Measurements from ENCODE around the gene MSL1. TPM values are rescaled to one million over a fixed set of nuclear protein-coding genes. Genes with fewer than 3 reads are reported as not detected.

MSL1 gene
- polyA plus RNA-seq, 4 donors: 53.1 to 120 (median 69.3) TPM

- DNase-seq (no peak), FAIRE-seq (no peak)
- 82 to 87% (median 84%) methylated on average over 4 of the region's 4 CpGs for WGBS, 3 donors
- Histone ChIP-seq H3K9me3 (ENCODE audit: control insufficient read depth in 2 of 2, insufficient read depth in 1 of 2, low read depth in 1 of 2, low read length in 1 of 2) (no peaks in the 10 kb centered on the region), H3K36me3 (ENCODE audit: control insufficient read depth in 3 of 3, insufficient read depth in 2 of 3, low read depth in 1 of 3, low read length in 3 of 3) (peaks cover 0 to 60% (median 5%) of the 10 kb centered on the region in 3 donors), H3K27me3 (ENCODE audit: control insufficient read depth in 3 of 3, insufficient read depth in 3 of 3, low read length in 3 of 3) (no peaks in the 10 kb centered on the region), H3K27ac (ENCODE audit: low read depth in 1 of 3, low read length in 2 of 3) (no peak overlapping the region), H3K4me3 (ENCODE audit: low read depth in 1 of 3, low read length in 3 of 3) (no peak overlapping the region), H3K4me1 (ENCODE audit: control insufficient read depth in 3 of 3, insufficient read depth in 2 of 3, low read depth in 1 of 3, low read length in 2 of 3) (no peaks in the 10 kb centered on the region)
Measured at GRCh38 chr17:40150276-40150675, 28.5 kb downstream of the MSL1 start.

DNA sequence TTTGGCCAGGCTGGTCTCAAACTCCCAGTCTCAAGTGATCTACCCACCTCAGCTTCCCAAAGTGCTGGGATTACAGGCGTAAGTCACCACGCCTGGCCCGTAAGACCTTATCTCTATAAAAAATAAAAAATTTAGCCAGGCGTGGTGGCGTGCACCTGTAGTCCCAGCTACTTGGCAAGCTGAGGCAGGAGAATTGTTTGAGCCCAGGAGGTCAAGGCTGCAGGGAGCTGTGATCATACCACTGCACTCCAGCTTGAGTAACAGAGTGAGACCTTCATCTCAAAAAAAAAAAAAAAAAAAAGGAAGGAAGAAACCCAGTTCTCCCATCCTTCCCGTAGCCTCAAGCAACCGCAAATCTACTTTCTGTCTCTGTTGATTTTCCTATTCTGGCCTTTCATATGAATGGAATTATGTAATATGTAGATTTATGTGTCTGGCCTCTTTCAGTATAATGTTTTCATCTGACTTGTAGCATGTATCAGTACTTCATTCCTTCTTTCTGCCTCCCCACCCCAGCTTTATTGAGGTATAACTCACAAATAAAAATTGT lies 29.7 kb downstream of the MSL1 start:
- Histone ChIP-seq H3K4me1 (ENCODE audit: control insufficient read depth in 3 of 3, insufficient read depth in 2 of 3, low read depth in 1 of 3, low read length in 2 of 3) (no peaks in the 10 kb centered on the region), H3K27ac (ENCODE audit: low read depth in 1 of 3, low read length in 2 of 3) (no peak overlapping the region)

GRCh38 chr17:40153603-40154236 lies 31.9 kb downstream of the MSL1 start:
- Histone ChIP-seq H3K27me3 (ENCODE audit: control insufficient read depth in 3 of 3, insufficient read depth in 3 of 3, low read length in 3 of 3) (no peaks in the 10 kb centered on the region), H3K27ac (ENCODE audit: low read depth in 1 of 3, low read length in 2 of 3) (no peak overlapping the region), H3K4me1 (ENCODE audit: control insufficient read depth in 3 of 3, insufficient read depth in 2 of 3, low read depth in 1 of 3, low read length in 2 of 3) (no peaks in the 10 kb centered on the region), H3K36me3 (ENCODE audit: control insufficient read depth in 3 of 3, insufficient read depth in 2 of 3, low read depth in 1 of 3, low read length in 3 of 3) (peaks cover 0 to 48% (median 4%) of the 10 kb centered on the region in 3 donors), H3K9me3 (ENCODE audit: control insufficient read depth in 2 of 2, insufficient read depth in 1 of 2, low read depth in 1 of 2, low read length in 1 of 2) (no peaks in the 10 kb centered on the region), H3K4me3 (ENCODE audit: low read depth in 1 of 3, low read length in 3 of 3) (no peak overlapping the region)
- FAIRE-seq (no peak), DNase-seq (no peak)
- 85 to 91% (median 86%) methylated on average over 14 of the region's 14 CpGs for WGBS, 3 donors

More for the DNA sequence above, 29.7 kb downstream of the MSL1 start:
- 56 to 71% (median 68%) methylated on average over 7 of the region's 7 CpGs for WGBS, 3 donors
- Histone ChIP-seq H3K36me3 (ENCODE audit: control insufficient read depth in 3 of 3, insufficient read depth in 2 of 3, low read depth in 1 of 3, low read length in 3 of 3) (peaks cover 0 to 60% (median 5%) of the 10 kb centered on the region in 3 donors), H3K4me3 (ENCODE audit: low read depth in 1 of 3, low read length in 3 of 3) (no peak overlapping the region), H3K27me3 (ENCODE audit: control insufficient read depth in 3 of 3, insufficient read depth in 3 of 3, low read length in 3 of 3) (no peaks in the 10 kb centered on the region), H3K9me3 (ENCODE audit: control insufficient read depth in 2 of 2, insufficient read depth in 1 of 2, low read depth in 1 of 2, low read length in 1 of 2) (no peaks in the 10 kb centered on the region)
- DNase-seq: no peak
- FAIRE-seq: no peak

DNA sequence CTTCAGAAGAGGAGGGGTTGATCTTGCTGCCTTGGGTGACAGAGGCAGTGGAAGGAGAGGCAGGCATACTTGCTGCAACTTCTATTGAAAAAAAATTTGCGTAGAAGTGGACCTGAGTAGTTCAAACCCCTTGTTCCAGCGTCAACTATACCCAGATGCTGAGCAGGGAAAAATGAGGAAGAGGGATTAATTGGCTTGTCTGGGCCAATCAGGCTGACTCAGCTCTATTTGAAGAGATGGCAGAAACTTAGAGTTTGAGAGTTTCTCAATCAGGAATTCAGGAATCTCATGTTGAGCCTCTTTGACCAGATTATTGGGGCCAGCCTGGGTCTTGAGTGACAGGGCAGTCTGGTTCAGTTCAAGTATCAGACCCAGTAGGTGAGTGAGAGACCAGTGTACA lies 36.2 kb downstream of the MSL1 start:
- Histone ChIP-seq H3K9me3 (ENCODE audit: control insufficient read depth in 2 of 2, insufficient read depth in 1 of 2, low read depth in 1 of 2, low read length in 1 of 2) (no peaks in the 10 kb centered on the region), H3K27me3 (ENCODE audit: control insufficient read depth in 3 of 3, insufficient read depth in 3 of 3, low read length in 3 of 3) (no peaks in the 10 kb centered on the region), H3K36me3 (ENCODE audit: control insufficient read depth in 3 of 3, insufficient read depth in 2 of 3, low read depth in 1 of 3, low read length in 3 of 3) (peaks cover 9 to 45% (median 15%) of the 10 kb centered on the region in 3 donors), H3K27ac (ENCODE audit: low read depth in 1 of 3, low read length in 2 of 3) (no peak overlapping the region), H3K4me3 (ENCODE audit: low read depth in 1 of 3, low read length in 3 of 3) (no peak overlapping the region), H3K4me1 (ENCODE audit: control insufficient read depth in 3 of 3, insufficient read depth in 2 of 3, low read depth in 1 of 3, low read length in 2 of 3) (no peaks in the 10 kb centered on the region)
- no peak for DNase-seq
- no peak for FAIRE-seq
- WGBS, 3 donors: 81 to 90% (median 89%) methylated on average over 2 of the region's 2 CpGs

DNA sequence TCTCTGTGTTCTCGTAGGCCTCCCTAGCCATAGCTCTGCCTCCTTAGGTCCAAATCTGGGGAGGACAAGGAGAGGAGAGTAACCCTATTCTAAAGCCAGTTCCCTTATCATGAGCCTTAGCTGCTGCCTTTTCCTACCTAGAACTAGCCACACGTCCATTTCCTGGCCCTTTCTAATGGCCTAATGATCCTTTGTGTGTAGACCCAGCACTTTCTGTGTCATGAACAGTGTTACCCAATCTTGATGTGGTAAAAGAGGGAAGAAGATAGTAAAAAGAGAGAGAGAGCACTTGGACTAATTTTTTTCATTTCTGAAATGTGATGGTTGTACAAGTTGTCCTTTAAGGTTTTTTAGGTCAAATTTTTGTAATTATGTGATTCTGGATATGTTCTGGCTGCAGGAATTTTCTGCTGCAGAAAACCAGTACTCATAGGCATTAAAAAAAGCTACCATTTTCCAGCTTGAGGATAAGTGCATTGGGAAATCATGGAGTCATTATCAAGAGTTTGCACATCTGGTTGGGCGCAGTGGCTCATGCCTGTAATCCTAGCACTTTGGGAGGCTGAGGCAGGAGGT lies 36.8 kb downstream of the MSL1 start:
- DNase-seq (no peak), FAIRE-seq (no peak)
- Histone ChIP-seq H3K36me3 (ENCODE audit: control insufficient read depth in 3 of 3, insufficient read depth in 2 of 3, low read depth in 1 of 3, low read length in 3 of 3) (peaks cover 9 to 50% (median 17%) of the 10 kb centered on the region in 3 donors), H3K9me3 (ENCODE audit: control insufficient read depth in 2 of 2, insufficient read depth in 1 of 2, low read depth in 1 of 2, low read length in 1 of 2) (no peaks in the 10 kb centered on the region), H3K27ac (ENCODE audit: low read depth in 1 of 3, low read length in 2 of 3) (no peak overlapping the region), H3K4me3 (ENCODE audit: low read depth in 1 of 3, low read length in 3 of 3) (no peak overlapping the region), H3K4me1 (ENCODE audit: control insufficient read depth in 3 of 3, insufficient read depth in 2 of 3, low read depth in 1 of 3, low read length in 2 of 3) (no peaks in the 10 kb centered on the region), H3K27me3 (ENCODE audit: control insufficient read depth in 3 of 3, insufficient read depth in 3 of 3, low read length in 3 of 3) (no peaks in the 10 kb centered on the region)
- 81 to 90% (median 83%) methylated on average over 3 of the region's 3 CpGs for WGBS, 3 donors

- no peaks in the 10 kb centered on the region for H3K9me3 ChIP-seq (ENCODE audit: control insufficient read depth in 2 of 2, insufficient read depth in 1 of 2, low read depth in 1 of 2, low read length in 1 of 2)
- WGBS, 3 donors: 91 to 98% (median 96%) methylated on average over 6 of the region's 6 CpGs
- no peak for FAIRE-seq
Measured at GRCh38 chr17:40159456-40159855, 37.7 kb downstream of the MSL1 start.

DNA sequence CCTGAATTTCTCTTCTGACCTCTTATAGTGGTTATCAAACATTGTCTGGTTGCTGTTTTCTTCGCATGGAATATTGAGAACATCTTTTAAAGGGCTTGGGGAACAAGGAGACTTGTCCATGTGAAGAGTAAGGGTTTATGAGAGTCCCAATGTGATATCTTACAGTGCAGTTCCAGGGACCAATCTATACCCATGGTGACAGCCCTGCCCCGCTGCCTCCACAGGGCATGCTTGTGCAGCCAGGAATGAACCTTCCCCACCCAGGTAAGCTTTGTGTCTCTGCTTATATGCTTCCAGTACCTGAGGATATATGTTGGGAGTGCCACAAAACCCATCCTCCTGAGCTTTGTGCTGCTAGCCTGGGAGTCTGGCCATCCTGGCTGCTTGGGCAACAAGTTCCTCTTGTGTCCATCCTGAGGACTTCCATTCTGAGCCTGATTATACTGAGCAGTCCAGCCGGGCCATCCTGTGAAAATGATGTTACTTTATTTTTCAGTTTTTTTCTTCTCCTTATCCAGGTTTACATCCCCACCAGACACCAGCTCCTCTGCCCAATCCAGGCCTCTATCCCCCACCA lies 46.0 kb downstream of the MSL1 start:
- Histone ChIP-seq H3K27ac (ENCODE audit: low read depth in 1 of 3, low read length in 2 of 3) (peak overlapping the region in 2 of 3 donors; percentile 26 to 27), H3K9me3 (ENCODE audit: control insufficient read depth in 2 of 2, insufficient read depth in 1 of 2, low read depth in 1 of 2, low read length in 1 of 2) (no peaks in the 10 kb centered on the region), H3K36me3 (ENCODE audit: control insufficient read depth in 3 of 3, insufficient read depth in 2 of 3, low read depth in 1 of 3, low read length in 3 of 3) (peaks cover 13 to 82% (median 40%) of the 10 kb centered on the region in 3 donors), H3K4me3 (ENCODE audit: low read depth in 1 of 3, low read length in 3 of 3) (no peak overlapping the region), H3K27me3 (ENCODE audit: control insufficient read depth in 3 of 3, insufficient read depth in 3 of 3, low read length in 3 of 3) (no peaks in the 10 kb centered on the region), H3K4me1 (ENCODE audit: control insufficient read depth in 3 of 3, insufficient read depth in 2 of 3, low read depth in 1 of 3, low read length in 2 of 3) (no peaks in the 10 kb centered on the region)
- WGBS, 3 donors: 90 to 98% (median 96%) methylated on average over 3 of the region's 3 CpGs
- FAIRE-seq: no peak
- DNase-seq: no peak

More at GRCh38 chr17:40159456-40159855, 37.7 kb downstream of the MSL1 start:
- H3K27ac ChIP-seq (ENCODE audit: low read depth in 1 of 3, low read length in 2 of 3): no peak overlapping the region
- no peaks in the 10 kb centered on the region for H3K27me3 ChIP-seq (ENCODE audit: control insufficient read depth in 3 of 3, insufficient read depth in 3 of 3, low read length in 3 of 3)
- H3K36me3 ChIP-seq (ENCODE audit: control insufficient read depth in 3 of 3, insufficient read depth in 2 of 3, low read depth in 1 of 3, low read length in 3 of 3): peaks cover 9 to 51% (median 24%) of the 10 kb centered on the region in 3 donors
- H3K4me1 ChIP-seq (ENCODE audit: control insufficient read depth in 3 of 3, insufficient read depth in 2 of 3, low read depth in 1 of 3, low read length in 2 of 3): no peaks in the 10 kb centered on the region
- DNase-seq: no peak
- H3K4me3 ChIP-seq (ENCODE audit: low read depth in 1 of 3, low read length in 3 of 3): no peak overlapping the region

- no peaks in the 10 kb centered on the region for H3K9me3 ChIP-seq (ENCODE audit: control insufficient read depth in 2 of 2, insufficient read depth in 1 of 2, low read depth in 1 of 2, low read length in 1 of 2)
- no peak overlapping the region for H3K4me3 ChIP-seq (ENCODE audit: low read depth in 1 of 3, low read length in 3 of 3)
- H3K27me3 ChIP-seq (ENCODE audit: control insufficient read depth in 3 of 3, insufficient read depth in 3 of 3, low read length in 3 of 3): no peaks in the 10 kb centered on the region
- no peaks in the 10 kb centered on the region for H3K4me1 ChIP-seq (ENCODE audit: control insufficient read depth in 3 of 3, insufficient read depth in 2 of 3, low read depth in 1 of 3, low read length in 2 of 3)
- no peak for FAIRE-seq
- 33 to 43% (median 42%) methylated on average over 11 of the region's 11 CpGs for WGBS, 3 donors
- H3K36me3 ChIP-seq (ENCODE audit: control insufficient read depth in 3 of 3, insufficient read depth in 2 of 3, low read depth in 1 of 3, low read length in 3 of 3): peaks cover 12 to 80% (median 38%) of the 10 kb centered on the region in 3 donors
- peak overlapping the region; percentile 26 to 37 (median 27) for H3K27ac ChIP-seq (ENCODE audit: low read depth in 1 of 3, low read length in 2 of 3)
- DNase-seq: peak; percentile 69 to 70
Measured at GRCh38 chr17:40168262-40168832, 46.6 kb downstream of the MSL1 start.
